ENCODE results near the gene CDON. TPM values are rescaled to one million over a fixed set of nuclear protein-coding genes. Genes with fewer than 3 reads are reported as not detected.

The CDON gene
- total RNA-seq, 6 experiments from 2014 or later, result 1.3 to 2.0 (median 1.9) TPM

DNA sequence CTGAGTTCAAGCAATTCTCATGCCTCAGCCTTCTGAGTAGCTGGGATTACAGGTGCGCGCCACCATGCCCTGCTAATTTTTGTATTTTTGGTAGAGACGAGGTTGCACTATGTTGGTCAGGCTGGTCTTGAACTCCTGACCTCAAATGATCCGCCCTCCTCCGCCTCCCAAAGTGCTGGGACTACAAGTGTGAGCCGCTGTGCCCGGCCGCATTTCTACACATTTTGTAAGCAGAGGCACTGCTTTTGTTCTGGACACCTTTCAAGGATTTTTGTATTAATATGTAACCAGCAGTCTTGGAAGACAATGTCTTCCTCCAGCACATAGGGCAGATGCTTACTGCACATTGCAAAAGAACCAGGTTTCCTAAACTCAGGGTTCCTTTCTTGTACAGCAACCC lies 128.2 kb downstream of the CDON start:
- TF ChIP-seq, protein P1, sequence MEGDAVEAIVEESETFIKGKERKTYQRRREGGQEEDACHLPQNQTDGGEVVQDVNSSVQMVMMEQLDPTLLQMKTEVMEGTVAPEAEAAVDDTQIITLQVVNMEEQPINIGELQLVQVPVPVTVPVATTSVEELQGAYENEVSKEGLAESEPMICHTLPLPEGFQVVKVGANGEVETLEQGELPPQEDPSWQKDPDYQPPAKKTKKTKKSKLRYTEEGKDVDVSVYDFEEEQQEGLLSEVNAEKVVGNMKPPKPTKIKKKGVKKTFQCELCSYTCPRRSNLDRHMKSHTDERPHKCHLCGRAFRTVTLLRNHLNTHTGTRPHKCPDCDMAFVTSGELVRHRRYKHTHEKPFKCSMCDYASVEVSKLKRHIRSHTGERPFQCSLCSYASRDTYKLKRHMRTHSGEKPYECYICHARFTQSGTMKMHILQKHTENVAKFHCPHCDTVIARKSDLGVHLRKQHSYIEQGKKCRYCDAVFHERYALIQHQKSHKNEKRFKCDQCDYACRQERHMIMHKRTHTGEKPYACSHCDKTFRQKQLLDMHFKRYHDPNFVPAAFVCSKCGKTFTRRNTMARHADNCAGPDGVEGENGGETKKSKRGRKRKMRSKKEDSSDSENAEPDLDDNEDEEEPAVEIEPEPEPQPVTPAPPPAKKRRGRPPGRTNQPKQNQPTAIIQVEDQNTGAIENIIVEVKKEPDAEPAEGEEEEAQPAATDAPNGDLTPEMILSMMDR (IDR thresholded peaks at IDR 0.05), result no peak
- H3K4me3 Mint-ChIP-seq, result no peak overlapping the region
- H3K4me1 Mint-ChIP-seq (ENCODE audit: low read depth), result no peaks in the 10 kb centered on the region
- no peaks in the 10 kb centered on the region for H3K36me3 Mint-ChIP-seq (ENCODE audit: low read depth)
- no peak for DNase-seq
- H3K27ac Mint-ChIP-seq, result no peak overlapping the region
- H3K9me3 Mint-ChIP-seq, result no peaks in the 10 kb centered on the region
- H3K27me3 Mint-ChIP-seq (ENCODE audit: insufficient read depth), result peaks cover 23% of the 10 kb centered on the region

GRCh38 chr11:125933030-125933813 lies 129.4 kb downstream of the CDON start:
- no peak for DNase-seq
- H3K36me3 Mint-ChIP-seq (ENCODE audit: low read depth), result no peaks in the 10 kb centered on the region
- H3K9me3 Mint-ChIP-seq, result no peaks in the 10 kb centered on the region
- H3K27me3 Mint-ChIP-seq (ENCODE audit: insufficient read depth), result peaks cover 23% of the 10 kb centered on the region
- no peak overlapping the region for H3K27ac Mint-ChIP-seq
- H3K4me3 Mint-ChIP-seq, result no peak overlapping the region
- TF ChIP-seq, protein P1 (IDR thresholded peaks at IDR 0.05), result no peak
- H3K4me1 Mint-ChIP-seq (ENCODE audit: low read depth), result no peaks in the 10 kb centered on the region

GRCh38 chr11:125932301-125932700 lies 130.4 kb downstream of the CDON start:
- no peak overlapping the region for H3K27ac Mint-ChIP-seq
- no peaks in the 10 kb centered on the region for H3K4me1 Mint-ChIP-seq (ENCODE audit: low read depth)
- DNase-seq, result no peak
- peaks cover 23% of the 10 kb centered on the region for H3K27me3 Mint-ChIP-seq (ENCODE audit: insufficient read depth)
- H3K36me3 Mint-ChIP-seq (ENCODE audit: low read depth), result no peaks in the 10 kb centered on the region
- no peak overlapping the region for H3K4me3 Mint-ChIP-seq
- TF ChIP-seq, protein P1 (IDR thresholded peaks at IDR 0.05), result no peak
- H3K9me3 Mint-ChIP-seq, result no peaks in the 10 kb centered on the region

DNA sequence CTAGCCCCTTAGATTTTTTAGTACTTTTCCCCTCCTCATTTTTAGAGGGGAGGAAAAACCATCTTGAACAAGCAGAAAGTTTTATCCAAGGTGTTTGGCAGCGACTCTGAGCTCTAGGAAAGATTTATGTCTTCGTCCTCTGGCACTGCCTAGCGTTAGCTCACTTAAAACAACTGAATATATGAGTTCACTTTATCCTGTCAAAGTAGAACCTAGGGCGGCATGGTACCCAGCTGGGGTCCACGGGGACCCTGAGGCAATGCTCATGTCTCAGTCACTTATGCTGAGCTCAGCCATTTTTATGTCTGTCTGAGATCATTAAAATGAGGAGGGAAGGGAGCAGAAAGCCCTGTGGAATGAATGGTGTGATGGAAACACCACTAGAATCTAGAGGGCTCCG lies 131.0 kb downstream of the CDON start:
- DNase-seq, result no peak
- Mint-ChIP-seq H3K4me1 (ENCODE audit: low read depth) (no peaks in the 10 kb centered on the region), H3K27ac (no peak overlapping the region), H3K27me3 (ENCODE audit: insufficient read depth) (peaks cover 26% of the 10 kb centered on the region), H3K9me3 (no peaks in the 10 kb centered on the region), H3K4me3 (no peak overlapping the region), H3K36me3 (ENCODE audit: low read depth) (no peaks in the 10 kb centered on the region)
- TF ChIP-seq, protein P1 (IDR thresholded peaks at IDR 0.05), result no peak

DNA sequence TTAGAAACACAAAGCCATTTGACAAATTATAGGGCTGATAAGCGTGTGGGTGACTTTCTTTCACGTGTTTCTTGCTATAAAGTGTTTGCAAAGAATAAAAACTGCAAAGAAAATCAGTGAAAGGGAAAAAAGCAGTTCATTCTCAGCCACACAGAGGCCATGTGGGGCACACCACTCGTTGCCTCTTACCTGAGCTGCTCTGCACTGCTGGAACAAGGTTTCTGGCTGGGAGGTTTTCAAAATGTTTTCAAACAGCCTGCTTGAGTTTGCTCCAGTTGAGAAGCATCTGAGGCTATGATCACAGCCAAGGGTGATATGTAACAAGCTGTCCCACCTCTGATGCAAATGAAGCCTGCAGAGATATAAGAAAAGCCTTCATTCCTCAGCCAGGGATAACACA lies 131.6 kb downstream of the CDON start:
- no peak overlapping the region for H3K4me3 Mint-ChIP-seq
- H3K9me3 Mint-ChIP-seq, result no peaks in the 10 kb centered on the region
- H3K27me3 Mint-ChIP-seq (ENCODE audit: insufficient read depth), result peaks cover 29% of the 10 kb centered on the region
- TF ChIP-seq, protein P1 (IDR thresholded peaks at IDR 0.05), result no peak
- no peak for DNase-seq
- no peak overlapping the region for H3K27ac Mint-ChIP-seq
- no peaks in the 10 kb centered on the region for H3K4me1 Mint-ChIP-seq (ENCODE audit: low read depth)
- H3K36me3 Mint-ChIP-seq (ENCODE audit: low read depth), result no peaks in the 10 kb centered on the region

Data from HFFc6 (cell line).